DMS114 treated with DMSO at 0.1 percent for 48 hours (cell line): Measurements from ENCODE around the gene LASP1.

Experiments
- DNase-seq: peaks from one replicate; lab custom pipeline; 2025; ENCODE audit not compliant: unreplicated experiment; lab: John Stamatoyannopoulos, UW

LASP1 gene

DNA sequence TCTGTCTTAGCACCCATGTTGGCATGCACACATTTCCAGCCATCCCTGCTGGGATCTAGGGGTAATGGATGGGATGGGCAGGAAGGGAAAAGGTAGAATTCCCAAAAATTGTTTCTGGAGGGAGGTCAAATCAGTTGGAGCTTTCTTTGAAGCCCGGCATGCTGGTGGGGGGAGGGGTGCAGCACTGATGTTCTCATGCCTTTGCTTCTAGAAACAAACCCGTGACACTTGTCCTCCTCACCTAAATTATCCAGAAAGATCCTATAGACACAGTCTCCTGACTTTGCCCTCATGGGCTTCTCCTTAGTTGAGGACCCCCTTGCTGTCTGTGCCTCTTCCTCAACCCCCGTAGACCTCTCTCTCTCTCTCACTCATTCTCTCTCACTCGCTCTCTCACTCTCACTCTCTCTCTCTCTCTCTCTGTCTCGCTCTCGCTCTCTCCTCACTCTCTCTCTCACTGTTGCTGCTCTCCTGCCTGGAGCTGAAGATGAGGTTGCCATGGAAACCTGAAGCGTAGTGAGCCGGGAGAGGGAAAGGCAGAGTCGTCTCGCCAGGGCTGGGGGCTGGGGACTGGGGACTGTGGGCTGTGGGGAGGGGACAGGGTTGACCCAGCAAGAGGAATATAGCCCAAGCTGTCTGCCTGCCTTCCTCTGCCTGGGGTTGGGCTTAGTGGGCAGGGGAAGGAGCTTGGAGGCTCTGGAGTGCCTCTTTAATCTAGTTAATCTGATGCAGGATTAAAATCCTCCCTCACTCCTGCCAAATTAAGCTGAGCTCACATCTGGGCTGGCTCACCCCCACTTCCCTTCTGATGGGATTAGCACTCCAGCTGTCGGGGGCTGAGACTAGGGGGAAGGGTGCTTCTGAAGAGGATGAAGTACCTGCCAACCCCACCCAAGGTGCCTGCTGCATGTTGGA lies 16.1 kb downstream of the LASP1 start:
- DNase-seq: no peak

DNA sequence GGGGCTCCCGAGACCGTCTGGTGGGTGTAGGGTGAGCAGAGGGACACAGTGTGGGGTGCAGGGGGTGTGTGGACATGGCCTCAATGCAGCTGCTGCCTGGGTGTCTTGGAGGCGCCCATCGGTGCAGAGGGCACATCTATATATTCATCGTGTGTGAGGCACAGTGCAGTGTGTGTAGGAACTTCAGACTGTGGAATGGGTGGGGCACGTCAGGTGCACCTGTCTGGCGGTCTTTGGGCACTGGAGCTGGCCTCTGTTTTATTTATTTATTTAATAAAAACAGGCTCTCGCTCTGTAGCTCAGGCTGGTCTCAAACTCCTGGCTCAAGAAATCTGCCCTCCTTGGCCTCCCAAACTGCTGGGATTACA lies 16.8 kb downstream of the LASP1 start:
- no peak for DNase-seq

DNA sequence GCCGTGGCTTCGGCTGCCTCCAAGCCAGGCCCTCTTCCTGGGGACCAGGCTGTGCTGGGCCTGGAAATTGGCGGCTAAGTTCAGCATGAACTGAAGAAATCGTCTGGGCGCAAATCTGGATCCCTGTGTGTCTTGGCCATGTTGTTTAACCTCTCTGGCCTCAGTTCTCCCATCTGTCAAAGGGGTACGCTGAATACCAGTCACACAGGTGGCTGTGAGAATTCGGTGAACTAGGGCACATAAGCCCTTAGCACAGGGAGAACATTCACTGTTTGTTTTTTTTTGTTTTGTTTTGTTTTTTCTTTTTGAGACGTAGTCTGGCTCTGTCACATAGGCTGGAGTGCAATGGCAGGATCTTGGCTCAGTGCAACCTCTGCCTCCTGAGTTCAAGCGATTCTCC lies 19.0 kb downstream of the LASP1 start:
- no peak for DNase-seq

- DNase-seq: no peak
Measured at GRCh38 chr17:38889745-38890409, 20.0 kb downstream of the LASP1 start.

DNA sequence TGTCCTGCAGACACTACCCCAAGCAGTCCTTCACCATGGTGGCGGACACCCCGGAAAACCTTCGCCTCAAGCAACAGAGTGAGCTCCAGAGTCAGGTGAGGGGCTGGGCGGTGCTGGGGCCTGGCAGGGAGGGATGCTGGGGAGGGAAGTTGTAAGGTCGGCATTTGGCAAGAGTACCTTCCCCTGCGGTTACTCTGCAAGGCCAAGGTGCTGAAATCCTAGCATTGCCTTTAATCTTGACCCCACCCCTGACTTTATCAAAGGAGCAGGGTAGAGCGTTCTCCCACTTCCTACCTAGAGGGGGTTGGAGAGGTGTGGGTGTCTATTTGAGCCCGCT lies 20.5 kb downstream of the LASP1 start:
- DNase-seq: no peak

- no peak for DNase-seq
Measured at GRCh38 chr17:38891441-38891840, 21.6 kb downstream of the LASP1 start.

GRCh38 chr17:38892083-38892482 lies 22.2 kb downstream of the LASP1 start:
- no peak for DNase-seq

DNA sequence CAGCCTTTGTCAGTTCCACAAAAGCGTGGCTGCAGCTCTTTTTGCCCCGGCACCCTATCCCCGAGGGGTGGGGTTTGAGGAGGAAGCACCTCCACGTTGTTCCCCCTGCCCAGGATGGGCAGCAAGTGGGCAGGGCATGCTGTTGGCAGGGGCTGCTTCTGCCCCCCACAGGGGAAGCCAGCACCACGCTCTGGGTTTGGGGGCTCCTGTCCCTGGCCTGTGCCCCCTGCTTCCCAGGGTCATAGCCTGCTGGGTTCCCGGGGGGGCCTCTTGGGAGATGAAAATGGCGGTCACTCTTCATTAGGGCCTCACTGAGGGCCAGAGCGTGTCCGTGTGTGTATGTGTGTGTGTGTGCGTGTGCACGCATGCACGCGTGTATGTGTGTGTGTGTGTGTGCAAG lies 22.8 kb downstream of the LASP1 start:
- DNase-seq: no peak

DNA sequence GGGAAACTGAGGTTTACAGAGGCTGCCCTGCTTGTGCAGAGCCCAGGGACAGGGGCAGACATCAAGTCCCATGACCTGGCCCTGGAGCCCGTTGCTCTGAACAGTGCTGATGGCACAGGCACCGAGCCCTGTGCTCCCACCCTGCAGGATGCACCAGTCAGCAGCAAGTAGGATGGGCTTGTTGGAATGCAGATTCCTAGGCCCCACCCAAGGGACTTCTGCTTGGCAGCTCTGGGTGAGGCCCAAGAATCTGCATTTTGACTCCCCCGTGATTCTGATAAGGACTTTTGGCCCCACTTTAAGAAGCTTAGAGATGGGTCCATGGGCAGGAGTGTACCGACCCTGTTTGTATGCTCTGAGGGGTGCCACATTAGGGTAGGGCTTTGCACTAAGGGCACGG lies 23.3 kb downstream of the LASP1 start:
- DNase-seq: no peak

DNA sequence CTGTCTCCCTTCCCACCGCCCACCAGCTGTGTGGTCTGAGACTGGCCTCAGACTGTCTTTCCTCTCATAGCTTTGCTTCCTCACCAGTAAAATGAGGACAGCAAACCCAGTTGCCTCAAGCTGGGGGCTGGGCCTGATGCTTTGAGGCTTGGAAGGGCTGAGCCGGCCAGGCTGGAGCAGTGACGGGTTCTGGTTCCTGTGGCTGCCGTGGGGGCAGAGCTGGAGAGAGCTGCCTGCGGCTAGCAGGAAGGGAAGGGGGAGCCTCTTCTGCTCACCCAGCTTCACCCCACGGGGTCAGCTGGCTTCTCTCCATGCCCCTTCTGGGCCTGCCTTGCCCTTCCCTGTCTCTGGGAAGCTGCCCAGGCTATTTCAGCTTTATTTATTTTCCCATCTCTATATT lies 23.7 kb downstream of the LASP1 start:
- no peak for DNase-seq

- DNase-seq: no peak
Measured at GRCh38 chr17:38894276-38894675, 24.4 kb downstream of the LASP1 start.

- no peak for DNase-seq
Measured at GRCh38 chr17:38896346-38896954, 26.6 kb downstream of the LASP1 start.

DNA sequence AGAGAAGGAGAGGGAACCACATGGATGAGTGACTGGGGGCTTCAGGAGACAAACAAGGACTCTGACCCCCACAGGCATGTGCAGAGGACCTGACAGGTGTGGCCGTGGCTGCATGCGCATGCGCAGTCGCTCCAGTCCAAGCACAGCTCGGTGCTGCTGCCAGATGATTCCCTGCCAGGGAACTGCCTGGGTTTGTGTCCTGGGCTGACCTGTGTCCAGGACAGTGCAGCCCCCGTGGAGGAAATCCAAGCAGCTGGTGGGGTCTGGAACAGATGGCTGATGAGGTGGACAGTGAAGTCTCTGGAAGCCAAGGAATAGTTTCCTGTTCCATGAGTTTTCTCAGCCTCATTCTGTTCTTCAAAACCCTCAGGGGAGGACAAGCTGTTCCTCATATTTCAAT lies 27.3 kb downstream of the LASP1 start:
- DNase-seq: no peak

GRCh38 chr17:38897671-38898290 lies 27.9 kb downstream of the LASP1 start:
- no peak for DNase-seq

DNA sequence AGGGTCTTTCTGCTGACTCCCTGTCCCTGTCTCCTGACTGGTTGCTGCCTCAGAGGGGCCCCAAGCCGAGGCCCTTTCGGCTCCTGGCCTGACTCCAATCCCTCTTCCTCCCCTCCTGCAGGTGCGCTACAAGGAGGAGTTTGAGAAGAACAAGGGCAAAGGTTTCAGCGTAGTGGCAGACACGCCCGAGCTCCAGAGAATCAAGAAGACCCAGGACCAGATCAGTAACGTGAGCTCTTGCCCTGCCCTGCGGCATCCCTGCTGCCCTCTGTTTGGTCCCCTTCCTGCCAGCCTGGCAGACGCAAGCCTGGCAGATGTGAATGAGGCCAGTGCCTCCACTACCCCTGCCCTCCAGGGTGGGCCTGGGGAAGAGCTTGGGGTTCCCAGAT lies 28.4 kb downstream of the LASP1 start:
- DNase-seq: no peak

GRCh38 chr17:38898812-38899348 lies 29.0 kb downstream of the LASP1 start:
- DNase-seq: no peak

GRCh38 chr17:38899421-38899820 lies 29.6 kb downstream of the LASP1 start:
- DNase-seq: no peak

DNA sequence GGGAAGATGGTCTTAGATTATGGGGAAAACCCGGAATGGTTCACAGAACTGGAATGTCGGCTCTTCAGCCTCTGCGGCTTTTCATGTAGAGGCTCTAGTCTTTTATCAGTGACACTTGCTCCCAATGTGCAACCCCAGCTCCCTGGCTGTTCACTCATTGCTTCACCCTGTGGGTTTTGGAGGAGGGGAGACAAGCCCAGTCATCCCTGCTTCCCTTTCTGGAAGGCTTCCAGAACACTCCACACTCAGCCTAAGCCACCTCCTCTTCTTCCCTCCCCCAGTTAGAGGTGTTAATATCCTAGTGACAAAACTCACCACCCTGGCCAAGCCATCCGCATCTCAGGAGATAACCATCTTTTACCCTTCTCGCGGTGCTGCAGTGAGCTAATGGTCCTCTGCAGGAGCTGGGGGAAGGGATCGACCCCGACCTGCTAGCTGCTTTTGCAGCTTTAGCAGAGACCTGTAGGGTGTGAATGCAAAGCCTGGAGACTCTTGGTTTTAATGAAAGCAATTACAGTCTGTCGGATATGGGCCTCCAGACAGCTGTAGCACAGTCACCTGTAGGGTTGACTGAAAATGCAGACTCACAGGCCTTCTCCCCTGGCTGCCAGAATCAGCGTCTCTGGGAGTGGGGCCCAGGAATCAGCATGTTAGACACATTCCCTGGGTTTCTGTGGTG lies 31.3 kb downstream of the LASP1 start:
- no peak for DNase-seq

- no peak for DNase-seq
Measured at GRCh38 chr17:38903404-38903803, 33.5 kb downstream of the LASP1 start.

DNA sequence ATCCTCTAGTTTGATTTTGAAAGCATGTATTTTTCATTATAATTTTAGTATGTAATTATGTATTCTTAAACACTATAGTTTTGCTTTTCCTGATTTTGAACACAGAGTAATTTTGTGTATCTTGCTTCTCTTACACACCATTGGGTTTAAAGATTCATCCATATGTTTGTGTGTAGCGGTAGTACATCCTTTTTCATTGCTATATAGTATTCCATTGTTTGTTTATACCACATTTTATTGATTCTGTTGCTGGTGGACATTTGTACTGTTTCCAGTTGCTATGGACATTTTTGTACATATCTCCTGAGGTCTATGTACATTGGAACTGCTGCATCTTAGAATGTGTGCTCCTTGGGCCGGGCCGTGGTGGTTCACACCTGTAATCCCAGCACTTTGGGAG lies 35.0 kb downstream of the LASP1 start:
- no peak for DNase-seq

DNA sequence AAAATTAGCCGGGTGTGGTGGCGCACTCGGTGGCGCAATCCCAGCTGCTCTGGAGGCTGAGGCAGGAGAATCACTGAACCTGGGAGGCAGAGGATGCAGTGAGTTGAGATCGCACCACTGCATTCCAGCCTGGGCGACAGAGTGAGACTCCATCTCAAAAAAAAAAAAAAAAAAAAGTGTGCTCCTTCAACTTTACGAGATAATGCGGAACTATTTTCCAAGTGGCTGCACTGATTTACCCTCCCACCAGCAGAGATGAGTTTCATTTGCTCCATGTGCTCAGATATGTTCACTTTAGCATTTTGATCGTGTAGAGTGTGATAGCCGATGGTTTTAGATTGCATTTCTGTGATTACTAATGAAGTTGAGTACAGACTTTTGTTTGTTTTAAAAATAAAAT lies 35.5 kb downstream of the LASP1 start:
- DNase-seq: no peak
